GM19023 (cell line): ENCODE data around the gene ZNF595.
"Not testable (repeated sequence)": the region's sequence is repeated elsewhere in the genome, so short reads cannot be mapped to it uniquely, and the experiment has no call there.

ENCODE experiments used
- ATAC-seq: cut with Tn5 transposase; IDR thresholded peaks from one replicate; pipeline ENCODE4 v1.9.1; 2021; ENCODE audit warnings: mild to moderate bottlenecking, moderate library complexity; ENCODE audit not compliant: unreplicated experiment

The ZNF595 gene

DNA sequence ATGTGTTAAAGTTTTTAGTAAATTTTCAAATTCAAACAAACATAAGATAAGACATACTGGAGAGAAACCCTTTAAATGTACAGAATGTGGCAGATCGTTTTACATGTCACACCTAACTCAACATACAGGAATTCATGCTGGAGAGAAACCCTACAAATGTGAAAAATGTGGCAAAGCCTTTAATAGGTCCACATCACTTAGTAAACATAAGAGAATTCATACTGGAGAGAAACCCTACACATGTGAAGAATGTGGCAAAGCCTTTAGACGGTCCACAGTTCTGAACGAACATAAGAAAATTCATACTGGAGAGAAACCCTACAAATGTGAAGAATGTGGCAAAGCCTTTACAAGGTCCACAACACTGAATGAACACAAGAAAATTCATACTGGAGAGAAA, 32.8 kb downstream of the ZNF595 start:
- ATAC-seq, result no peak

DNA sequence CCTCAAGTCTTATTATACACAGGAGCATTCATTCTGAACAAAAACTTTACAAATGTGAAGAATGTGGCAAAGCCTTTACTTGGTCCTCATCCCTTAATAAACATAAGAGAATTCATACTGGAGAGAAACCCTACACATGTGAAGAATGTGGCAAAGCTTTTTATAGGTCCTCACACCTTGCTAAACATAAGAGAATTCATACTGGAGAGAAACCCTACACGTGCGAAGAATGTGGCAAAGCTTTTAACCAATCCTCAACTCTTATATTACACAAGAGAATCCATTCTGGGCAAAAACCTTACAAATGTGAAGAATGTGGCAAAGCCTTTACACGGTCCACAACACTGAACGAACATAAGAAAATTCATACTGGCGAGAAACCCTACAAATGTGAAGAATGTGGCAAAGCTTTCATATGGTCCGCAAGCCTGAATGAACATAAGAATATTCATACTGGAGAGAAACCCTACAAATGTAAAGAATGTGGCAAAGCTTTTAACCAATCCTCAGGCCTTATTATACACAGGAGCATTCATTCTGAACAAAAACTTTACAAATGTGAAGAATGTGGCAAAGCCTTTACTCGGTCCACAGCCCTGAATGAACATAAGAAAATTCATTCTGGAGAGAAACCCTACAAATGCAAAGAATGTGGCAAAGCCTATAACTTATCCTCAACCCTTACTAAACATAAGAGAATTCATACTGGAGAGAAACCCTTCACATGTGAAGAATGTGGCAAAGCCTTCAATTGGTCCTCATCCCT, 33.6 kb downstream of the ZNF595 start:
- not testable (repeated sequence) for ATAC-seq

DNA sequence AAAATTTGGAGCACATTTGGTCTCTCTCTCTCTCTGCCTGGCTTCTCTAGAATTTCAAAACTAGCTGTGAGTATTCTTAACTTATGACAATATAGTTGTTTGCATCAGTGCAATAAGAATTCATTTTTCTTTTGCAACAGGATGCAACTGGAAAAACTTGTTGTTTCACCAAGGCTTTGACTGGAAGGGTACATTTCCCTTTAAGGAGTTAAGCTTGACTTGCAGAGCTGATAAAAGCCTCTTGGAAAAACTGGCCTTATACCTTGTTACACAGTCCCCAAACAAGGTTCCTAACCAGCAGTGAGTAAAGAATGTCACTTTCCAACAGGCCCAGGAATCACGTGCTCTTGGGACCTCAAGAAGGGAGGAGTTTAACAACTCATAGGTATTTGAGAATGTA, 45.3 kb downstream of the ZNF595 start:
- ATAC-seq, result no peak

DNA sequence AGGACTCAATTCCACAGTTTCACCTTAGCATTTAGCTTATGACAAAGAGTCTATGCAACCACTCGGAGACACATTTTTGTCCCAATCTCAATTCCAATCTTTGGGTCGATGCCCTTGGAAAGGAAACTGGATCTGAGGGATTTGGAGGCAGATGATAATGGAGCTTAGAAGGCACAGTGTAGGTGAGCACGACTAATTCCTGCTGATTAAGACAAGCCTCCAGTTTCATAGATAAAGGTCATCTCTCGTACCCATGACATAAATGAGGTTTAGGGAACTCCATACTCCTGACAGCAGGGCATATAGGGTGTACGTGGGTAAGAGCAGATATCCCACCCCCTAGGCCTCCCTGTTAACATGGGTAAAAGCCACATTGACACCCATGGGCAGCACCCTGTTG, 46.7 kb downstream of the ZNF595 start:
- ATAC-seq, result no peak

DNA sequence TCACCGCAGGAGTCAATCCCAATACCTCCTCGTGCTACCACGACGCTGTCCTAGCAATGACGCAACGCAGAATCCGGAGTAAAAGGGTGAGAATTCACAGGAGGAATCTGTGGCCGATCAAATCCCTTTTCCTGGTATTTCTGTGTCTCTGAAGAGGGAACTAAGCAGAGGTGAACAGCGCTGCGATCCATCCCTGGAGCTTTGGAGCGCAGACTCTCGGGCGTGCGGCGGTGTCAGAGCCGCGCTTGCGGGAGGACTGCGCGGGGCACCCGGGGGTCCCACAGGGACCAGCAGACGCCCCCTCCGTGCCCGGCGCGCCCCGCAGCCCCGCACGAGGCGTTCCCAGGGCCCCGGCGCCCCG, 53.9 kb downstream of the ZNF595 start:
- no peak for ATAC-seq

DNA sequence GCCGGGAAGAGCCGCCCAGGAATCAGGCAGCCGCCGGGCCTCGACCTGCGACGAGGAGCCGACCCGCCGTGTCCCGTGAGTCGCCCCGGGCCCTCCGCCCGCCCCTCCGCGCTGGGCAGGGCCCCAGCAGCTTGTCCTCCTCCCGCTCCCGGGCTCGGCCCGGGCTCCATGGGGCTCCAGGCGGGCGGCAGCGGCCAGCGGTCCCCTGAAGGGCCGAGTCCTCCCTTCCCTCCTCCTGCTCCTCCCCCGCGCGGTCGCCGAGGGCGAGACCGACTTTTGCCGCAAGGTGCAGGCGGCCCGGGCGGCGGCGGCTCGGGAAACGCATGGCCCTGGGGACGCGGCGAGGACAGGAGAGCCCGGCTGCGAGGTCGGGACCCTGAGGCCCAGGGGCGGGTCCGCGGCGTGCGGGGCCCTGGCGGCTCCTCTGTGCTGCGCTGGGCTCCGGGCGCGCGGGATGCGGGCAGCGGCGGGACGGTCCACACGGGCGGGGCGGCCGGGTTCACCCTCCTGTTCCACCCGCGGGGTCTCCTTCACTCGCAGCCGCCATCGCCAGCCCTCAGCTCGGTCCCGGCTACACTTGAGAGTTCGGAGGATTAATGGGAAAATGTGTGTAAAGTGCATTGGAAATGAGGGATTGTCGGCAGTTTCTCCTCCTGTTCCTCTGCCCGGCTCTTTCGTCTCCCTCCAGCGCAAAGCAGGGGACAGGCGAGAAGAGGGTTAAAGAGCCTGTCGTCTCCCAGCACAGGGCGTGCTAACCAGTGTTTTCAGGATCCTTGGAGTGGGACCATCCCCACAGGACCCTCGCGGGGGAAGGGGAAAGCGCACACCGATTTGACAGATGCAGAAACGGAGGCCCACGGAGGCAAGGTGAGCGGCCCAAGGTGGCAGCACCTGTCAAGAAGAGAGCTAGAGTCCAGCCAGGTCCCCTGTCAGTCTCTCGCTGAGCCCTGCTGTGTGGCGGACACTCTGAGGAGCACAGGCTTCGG, 54.6 kb downstream of the ZNF595 start:
- no peak for ATAC-seq

DNA sequence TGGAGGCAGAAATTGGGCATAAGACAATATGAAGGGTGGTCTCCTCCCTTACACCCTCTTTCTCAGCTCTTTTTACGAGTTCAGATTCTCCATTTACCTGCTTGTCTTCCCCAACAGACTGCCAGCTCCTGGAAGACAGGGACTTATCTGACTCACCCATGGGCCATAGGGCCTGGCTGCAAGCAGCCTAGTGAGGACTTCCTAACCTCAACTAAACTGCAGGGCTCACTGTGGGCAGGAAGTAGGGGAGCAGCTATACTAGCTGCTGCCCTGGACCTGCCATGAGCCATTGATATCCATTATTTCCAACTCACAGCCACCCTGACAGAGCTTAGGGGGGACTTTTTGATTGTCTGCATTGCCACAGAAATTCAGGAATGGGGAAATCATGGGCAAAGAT, 59.6 kb downstream of the ZNF595 start:
- no peak for ATAC-seq

DNA sequence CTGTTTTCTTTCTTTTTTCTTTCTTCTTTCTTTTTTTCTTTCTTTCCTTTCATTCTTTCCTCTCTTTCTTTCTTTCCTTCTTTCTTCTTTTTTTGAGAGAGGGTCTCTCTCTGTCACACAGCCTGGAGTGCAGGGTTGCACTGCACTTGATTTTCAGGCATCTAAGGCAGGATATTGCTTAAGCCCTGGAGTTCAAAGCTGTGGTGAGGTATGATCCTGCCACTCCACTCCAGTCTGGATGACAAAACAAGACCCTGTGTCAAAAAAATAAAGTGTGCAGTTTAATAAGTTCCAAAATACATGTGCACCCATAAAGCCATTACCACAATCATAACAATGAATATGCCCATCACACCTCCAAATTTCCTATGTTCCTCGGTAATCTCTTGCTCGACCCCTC, 60.6 kb downstream of the ZNF595 start:
- ATAC-seq, result no peak

DNA sequence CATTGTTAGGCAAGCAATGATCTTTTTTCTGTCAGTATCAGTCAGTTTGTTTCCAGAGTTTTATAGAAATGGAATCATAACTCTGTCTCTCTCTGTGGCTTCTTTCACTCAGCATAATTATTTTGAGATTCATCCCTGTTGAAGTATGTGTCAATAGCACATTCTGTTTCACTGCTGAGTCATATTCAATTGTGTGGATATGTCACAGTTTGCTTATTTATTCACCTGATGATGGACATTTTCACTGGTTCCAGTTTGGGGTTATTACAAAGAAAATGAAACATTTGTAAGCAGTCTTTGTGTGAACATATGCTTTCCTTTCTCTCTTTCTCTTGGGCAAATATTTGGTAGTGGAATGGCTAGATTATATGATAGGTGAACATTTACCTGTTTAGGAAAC, 61.0 kb downstream of the ZNF595 start:
- no peak for ATAC-seq

DNA sequence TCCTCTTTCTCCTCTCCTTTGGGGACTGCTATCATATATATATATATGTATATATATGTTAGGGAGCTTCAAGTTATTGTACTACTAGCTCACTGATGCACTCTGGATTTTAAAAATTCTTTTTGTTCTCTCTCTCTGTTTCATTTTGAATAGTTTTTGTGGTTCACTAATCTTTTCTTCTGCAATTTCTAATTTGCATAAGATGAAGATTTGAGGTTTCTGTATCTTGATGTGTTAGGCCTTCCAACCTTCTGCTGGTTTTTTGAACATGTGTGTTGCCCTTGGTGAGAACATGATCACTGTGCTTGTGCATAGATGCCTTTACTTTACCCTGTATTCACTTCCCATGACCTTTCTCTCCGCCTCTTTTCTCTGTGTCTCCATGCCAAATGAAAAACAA, 63.4 kb downstream of the ZNF595 start:
- ATAC-seq, result no peak

DNA sequence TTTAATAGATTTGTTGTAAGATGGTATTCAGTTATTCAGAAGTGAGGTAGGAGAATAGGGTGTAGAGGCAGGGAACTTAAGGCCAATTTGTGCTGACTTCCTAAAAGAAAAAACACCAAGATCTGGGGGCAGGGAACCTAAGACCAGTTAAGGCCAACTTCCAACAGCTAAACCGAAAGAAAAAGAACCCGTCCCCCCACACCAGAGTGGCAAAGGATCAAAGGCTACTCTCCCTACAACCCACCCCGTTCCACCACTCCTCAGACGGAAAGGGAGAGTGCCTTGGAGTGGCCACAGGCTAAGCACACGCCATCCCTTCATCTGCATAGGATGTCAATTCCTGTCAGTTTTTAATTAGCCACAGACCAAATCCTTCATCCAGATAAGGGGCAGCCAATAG, 67.5 kb downstream of the ZNF595 start:
- ATAC-seq, result no peak

DNA sequence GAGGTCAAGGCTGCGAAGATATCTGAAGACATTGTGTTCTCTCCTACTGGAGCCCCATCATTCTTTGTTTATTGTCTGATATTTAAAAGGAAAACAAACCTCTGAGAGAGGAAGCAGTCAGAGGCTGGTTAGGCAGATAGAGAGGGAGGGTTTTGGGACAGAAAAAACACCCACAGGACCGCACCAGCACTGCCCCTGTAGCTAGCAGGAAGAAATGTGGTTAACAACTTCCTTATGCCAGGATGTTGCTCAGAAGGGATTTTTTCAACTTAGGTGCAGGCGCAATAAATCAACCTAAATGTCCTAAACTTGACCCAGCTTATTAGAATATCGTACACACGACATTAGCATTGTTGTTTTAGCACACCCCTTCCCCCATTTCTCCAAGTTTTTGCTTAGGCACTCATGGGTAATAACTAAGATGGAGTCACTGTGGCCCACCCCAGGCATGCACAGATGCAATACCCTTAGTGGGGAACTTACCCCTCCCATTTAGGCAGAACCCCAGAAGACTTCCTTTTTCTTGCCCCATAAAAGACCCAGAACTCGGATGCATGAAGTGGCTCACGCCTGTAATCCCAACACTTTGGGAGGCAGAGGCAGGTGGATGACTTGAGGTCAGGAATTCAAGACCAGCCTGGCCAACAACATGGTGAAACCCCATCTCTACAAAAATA, 68.4 kb downstream of the ZNF595 start:
- ATAC-seq, result no peak

DNA sequence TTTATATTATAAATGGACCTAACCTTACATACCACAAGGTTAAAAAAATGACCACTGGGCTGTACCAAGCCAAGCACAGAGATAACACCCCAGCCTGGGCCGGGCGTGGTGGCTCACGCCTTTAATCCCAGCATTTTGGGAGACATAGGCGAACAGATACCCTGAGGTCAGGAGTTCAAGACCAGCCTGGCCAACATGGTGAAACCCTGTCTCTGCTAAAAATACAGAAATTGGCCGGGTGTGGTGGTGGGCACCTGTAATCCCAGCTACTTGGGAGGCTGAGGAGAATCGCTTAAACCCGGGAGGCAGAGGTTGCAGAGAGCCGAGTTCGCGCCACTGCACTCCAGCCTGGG, 70.8 kb downstream of the ZNF595 start:
- not testable (repeated sequence) for ATAC-seq

DNA sequence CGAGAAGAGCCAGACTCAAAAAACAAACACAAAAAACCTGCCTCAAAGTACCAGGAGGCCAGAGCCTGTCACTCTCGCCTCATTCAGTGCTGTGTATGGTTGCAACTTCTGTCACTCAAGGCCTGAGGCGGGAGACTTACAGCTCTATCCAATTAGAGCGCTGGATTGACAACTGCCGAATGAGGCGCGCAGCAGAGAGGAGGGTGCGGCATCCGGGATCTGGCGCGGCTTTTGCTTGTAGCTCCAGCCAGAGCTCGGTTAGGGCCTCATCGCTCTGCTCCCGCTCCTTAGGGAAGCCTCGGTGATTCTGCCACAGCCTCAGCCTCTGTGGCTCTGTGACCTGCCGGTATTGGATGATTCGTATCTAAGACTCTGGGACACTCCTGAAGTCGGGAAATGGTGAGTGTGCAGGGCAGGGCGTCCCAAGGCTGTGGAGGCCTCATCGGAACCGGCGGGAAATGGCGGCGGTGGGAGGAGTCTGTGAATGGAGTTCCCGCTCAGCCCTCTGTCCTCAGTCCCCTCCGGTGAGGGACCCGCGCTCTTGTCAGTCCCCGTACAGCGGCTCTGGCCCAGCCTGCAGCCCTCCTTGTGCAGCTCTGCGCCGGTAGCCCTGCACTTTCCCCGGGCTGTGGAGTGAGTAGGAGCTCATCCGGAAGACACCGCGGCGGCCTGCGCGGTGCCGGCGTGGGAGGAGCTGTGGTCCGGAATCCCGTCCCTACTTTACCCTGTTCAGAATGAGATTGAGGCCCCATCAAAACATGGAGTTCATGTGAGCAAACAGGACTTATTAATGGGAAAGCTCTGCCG, 71.4 kb downstream of the ZNF595 start, which contains the start of gene ZNF718:
ZNF718 (plus strand) TSS at position 227 of the 807 bp plus-strand sequence; CDS start at position 397, 170 bp downstream.
- ATAC-seq, result peak; percentile 98

DNA sequence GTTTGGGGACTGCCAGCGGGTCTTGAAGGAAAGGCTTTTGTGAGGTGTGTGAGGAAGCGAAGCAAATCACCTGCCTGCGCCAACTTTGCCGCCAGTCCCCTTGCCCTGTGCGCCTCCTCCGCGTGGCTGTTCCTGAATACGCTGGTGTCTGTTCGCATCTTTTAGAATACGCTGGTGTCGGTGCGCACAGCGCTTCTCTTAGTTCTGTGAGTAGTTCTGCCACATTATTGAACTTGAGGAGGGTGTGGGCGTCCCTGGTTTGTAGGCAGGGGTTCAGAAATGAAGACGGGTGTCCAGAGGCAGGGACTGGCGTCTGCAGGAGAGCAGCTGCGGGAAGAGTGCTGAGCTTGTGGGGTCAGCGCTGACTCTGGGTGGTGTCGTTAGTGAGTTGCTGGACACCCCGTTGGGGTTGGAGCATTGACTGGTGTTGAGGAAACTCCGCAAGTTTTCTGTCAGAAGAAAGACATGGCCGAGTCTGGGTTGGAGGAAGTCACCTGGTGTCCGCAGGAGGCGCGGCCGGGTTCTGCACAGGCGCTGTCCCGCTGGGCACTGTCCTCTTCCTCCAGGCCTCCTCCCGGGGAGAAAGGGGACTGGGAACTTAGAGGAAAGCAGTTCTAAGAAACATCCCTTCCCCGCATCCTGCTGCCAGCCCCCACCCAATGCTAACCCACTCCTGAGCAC, 72.1 kb downstream of the ZNF595 start:
- ATAC-seq, result peak; percentile 6

DNA sequence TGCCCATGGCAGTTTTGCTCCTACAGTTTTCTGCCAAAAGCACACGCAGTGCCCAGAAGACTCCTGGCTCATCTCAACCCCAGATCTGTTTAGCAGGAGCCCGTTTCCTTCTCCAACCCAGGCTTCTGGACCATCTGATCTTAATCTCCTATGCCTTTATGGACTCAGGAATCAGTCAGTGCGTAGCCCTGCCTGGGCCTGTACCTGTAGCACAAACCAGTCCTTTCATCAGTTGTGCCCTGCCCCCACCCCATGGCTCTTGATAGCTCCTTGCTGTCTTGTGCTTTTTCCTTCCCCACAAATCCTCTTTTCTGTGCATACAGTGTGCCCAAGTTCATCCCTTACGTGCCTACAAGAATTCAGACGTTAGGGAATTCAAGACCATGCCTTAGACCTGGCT, 72.7 kb downstream of the ZNF595 start:
- no peak for ATAC-seq

DNA sequence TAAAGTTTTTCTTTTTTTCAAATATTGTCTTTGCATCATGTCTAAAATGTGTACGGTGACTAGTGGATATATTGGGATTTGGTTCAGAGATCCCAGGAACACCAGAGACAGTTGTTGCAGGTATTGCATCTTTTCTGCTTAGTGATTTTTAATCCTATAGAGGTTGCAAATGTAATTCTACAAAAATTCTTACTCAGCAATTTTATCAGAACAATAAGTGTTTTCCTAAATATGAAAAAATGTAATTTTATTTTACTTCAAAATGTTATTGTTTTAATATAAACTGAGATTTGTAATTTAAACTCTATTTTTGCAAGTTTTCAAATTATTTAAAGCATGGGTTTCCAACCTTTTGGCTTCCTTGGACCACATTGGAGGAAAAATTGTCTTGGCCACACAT, 79.4 kb downstream of the ZNF595 start:
- ATAC-seq, result no peak
